ENCODE results near the gene TEAD2. TPM values are rescaled to one million over a fixed set of nuclear protein-coding genes. Genes with fewer than 3 reads are reported as not detected.

The TEAD2 gene
- total and polyA plus RNA-seq, 9 of the 15 experiments (the other 6 are each of a cell fraction or from before 2014, with no cell fraction given): 1.6 to 27.0 (median 13.9) TPM

GRCh38 chr19:49374665-49375434 is 12.6 kb upstream of the TEAD2 start (continued):
- TF ChIP-seq SNRNP70 (optimal IDR thresholded peaks at IDR 0.05; ENCODE audit: low read depth, low read length) (no peak), ZMIZ1 (IDR thresholded peaks at IDR 0.05; ENCODE audit: low read depth in 2 of 2, low read length in 2 of 2) (no peak), CBFA2T2 (conservative IDR thresholded peaks at IDR 0.05) (no peak), NFIC (IDR thresholded peaks at IDR 0.05) (no peak), ZNF589 (CRISPR knock-in tag; IDR thresholded peaks at IDR 0.05; ENCODE audit: low read depth) (no peak), KDM4B (IDR thresholded peaks at IDR 0.05; ENCODE audit: borderline replicate concordance in 2 of 2, low read depth in 1 of 2) (no peak), PRPF4 (IDR thresholded peaks at IDR 0.05; ENCODE audit: insufficient read depth, low read depth, low read length, poor library complexity, severe bottlenecking) (no peak)

Data from K562 (cell line).